GM19452 (cell line): Measurements from ENCODE around the gene PCBP4.

Experiments used
- ATAC-seq: cut with Tn5 transposase; IDR thresholded peaks from one replicate; pipeline ENCODE4 v1.9.1; 2021; ENCODE audit not compliant: unreplicated experiment

PCBP4 gene

DNA sequence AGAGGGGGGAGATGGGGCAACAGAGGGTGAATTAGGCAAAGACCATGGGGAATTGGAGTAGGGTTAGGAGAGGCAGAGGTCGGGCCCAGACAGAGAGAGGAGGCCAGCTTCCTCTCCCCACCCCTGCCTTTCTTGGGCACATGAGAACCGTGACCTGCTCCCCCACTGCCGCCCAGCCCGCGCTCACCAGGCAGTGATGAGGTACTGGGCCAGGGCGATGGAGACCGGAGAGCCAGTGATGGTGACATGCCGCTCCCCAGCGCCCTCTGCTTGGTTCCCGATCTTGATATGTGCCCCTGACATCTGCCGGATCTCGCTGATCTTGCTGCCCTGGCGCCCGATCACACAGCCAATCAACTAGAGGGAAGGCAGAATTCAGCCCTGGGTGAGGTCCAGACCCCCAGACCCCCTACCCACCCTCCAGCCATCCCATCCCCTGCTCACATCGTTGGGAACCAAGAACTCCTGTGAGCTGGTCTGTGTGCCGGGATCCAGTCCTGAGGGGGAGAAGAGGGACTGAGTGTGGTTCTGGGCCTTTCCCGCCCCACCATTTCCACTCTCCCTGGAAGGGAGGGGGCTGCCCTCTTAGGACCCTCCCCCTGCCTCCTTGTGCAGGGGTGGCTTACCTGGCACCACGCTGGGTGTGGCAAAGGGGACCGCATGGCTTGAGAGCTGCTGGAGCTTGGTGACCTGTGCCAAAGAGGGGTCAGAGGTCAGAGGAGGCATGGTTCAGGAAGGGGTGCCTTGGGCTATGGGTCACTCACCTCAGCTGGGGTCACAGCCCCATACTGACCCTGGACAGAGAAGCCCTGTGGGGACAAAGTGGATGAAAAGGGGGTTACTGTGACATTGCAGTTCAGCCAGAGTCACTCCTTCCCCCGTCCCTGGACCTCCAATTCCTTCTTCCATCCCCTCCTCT lies 8.4 kb downstream of the PCBP4 start:
- ATAC-seq = no peak

- ATAC-seq = no peak
These were observed 9.6 kb downstream of the PCBP4 start for GRCh38 chr3:51957520-51958205.

GRCh38 chr3:51955893-51956770 lies 11.1 kb downstream of the PCBP4 start:
- no peak for ATAC-seq

- no peak for ATAC-seq
These were observed 11.9 kb downstream of the PCBP4 start, which contains the start of gene GPR62 for GRCh38 chr3:51955175-51955892. TSS of gene GPR62 (plus strand) at chr3:51955381. CDS start at chr3:51955653, 272 bp downstream.

- ATAC-seq = no peak
These were observed 12.5 kb downstream of the PCBP4 start for GRCh38 chr3:51954713-51955112.

GRCh38 chr3:51954105-51954504 lies 13.1 kb downstream of the PCBP4 start:
- ATAC-seq = no peak

- ATAC-seq = no peak
These were observed 13.8 kb downstream of the PCBP4 start for GRCh38 chr3:51953445-51953844.

DNA sequence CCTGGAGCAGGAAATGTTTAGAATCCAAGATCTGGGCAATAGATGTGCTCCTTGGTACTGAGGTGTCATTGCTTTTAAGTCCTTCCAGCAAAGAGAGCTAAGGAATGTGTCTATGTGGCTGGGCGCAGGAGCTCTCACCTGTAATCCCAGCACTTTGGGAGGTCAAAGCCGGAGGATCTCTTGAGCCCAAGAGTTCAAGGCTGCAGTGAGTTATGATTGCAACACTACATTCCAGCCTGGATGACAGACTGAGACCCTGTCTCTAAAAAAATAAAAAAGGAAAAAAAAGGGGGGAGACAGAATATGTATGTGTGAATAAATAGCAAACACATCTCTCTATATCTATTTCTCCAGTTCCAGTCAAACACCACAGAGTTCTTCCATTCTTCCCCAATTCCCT lies 16.4 kb downstream of the PCBP4 start:
- ATAC-seq = no peak

DNA sequence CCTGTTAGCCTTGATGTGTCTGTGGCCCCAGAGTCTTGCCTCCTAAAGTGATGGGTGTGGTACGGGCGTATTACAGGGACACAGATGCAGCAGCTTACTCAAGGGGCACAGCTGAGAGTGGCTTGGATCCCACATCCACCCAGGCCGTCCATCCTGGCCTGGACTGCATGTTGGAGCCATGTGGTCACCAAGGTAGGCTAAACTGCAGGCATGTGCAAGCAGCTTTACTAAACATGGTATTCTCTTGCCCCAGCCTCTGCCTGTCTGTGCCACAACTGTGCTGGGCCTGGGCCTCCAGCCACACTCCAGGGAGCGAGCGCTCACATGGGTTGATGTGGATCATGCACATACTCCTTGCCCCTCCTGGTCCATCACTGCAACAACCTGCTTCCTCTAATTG lies 18.1 kb downstream of the PCBP4 start:
- ATAC-seq = no peak

GRCh38 chr3:51948016-51948580 lies 19.2 kb downstream of the PCBP4 start:
- no peak for ATAC-seq

DNA sequence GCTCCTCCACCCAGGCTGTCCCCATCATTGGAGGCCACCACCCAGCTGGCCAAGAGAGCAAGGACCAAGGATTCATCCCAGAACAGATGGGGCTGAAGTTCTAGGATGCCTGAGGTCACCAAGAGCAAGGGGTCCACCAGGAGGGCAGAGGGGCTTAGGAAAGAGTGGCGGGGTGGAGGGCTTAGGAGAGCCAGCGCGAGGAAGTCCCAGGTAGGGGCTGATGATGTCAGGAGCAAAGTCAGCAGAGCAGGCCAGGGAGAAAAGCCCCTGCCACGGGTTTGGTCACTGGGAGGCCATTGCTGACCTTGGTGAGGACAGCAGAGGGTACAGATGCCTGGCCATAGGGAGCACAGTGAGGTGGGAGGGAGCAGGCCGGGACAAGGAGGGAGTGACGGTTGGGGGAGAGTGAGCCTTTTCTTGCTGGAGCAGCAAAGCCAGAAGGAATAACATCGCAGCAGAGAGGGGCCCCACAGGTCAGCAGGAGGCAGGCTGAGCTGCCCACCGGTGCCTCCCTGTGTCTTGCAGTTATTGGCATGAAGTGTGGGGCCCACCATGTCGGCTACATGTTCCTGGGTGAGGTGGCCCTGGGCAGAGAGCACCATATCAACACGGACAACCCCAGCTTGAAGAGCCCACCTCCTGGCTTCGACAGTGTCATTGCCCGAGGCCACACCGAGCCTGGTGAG lies 19.9 kb downstream of the PCBP4 start:
- ATAC-seq = no peak

GRCh38 chr3:51946796-51947195 lies 20.5 kb downstream of the PCBP4 start:
- ATAC-seq = no peak

DNA sequence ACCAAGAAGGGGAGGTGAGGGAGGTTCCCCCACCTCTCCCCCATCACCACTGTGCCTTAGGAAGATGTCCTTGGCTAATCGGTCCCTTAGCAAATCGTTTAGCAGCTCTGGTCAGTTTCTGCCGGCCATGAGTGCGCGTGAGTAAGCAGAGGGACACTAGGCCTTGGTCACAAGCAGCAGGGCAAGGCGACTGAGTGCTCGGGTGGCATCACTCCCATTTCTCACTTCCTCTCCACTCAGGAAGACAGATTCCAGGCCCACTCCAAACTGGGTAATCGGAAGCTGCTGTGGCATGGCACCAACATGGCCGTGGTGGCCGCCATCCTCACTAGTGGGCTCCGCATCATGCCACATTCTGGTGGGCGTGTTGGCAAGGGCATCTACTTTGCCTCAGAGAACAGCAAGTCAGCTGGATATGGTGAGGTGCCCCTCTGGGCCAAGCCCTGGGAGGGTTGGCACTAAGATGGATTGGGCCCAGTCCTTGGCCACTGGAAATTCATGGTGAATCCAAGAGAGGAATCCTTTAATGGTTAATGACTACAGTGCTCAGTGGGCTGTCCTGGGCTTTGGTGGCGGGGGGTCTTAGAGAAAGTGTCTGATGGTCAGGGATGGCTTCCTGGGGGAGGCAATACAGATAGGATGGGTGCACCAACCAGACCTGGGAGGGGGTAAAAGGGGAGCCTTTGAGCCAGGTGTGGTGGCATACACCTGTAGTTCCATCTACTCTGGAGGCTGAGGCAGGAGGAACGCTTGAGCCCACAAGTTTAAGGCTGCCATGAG lies 21.1 kb downstream of the PCBP4 start:
- no peak for ATAC-seq

- ATAC-seq = no peak
These were observed 22.0 kb downstream of the PCBP4 start for GRCh38 chr3:51945031-51945840.

DNA sequence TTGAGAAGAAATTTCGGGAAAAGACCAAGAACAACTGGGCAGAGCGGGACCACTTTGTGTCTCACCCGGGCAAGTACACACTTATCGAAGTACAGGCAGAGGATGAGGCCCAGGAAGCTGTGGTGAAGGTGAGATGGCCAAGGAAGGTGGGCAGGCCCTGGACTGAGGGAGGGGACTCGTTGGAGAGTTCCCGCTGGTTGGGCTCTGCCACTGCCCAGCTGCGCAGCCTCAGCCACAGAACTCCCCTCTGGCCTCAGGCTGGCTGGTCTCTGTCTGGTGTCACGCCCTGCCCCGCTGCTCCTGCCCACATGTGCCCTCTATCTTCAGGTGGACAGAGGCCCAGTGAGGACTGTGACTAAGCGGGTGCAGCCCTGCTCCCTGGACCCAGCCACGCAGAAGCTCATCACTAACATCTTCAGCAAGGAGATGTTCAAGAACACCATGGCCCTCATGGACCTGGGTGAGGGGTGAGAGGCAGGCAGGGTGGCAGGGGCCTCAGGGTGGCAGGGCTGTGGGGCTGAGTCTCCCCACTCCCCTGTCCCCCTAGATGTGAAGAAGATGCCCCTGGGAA lies 22.7 kb downstream of the PCBP4 start:
- ATAC-seq = no peak

DNA sequence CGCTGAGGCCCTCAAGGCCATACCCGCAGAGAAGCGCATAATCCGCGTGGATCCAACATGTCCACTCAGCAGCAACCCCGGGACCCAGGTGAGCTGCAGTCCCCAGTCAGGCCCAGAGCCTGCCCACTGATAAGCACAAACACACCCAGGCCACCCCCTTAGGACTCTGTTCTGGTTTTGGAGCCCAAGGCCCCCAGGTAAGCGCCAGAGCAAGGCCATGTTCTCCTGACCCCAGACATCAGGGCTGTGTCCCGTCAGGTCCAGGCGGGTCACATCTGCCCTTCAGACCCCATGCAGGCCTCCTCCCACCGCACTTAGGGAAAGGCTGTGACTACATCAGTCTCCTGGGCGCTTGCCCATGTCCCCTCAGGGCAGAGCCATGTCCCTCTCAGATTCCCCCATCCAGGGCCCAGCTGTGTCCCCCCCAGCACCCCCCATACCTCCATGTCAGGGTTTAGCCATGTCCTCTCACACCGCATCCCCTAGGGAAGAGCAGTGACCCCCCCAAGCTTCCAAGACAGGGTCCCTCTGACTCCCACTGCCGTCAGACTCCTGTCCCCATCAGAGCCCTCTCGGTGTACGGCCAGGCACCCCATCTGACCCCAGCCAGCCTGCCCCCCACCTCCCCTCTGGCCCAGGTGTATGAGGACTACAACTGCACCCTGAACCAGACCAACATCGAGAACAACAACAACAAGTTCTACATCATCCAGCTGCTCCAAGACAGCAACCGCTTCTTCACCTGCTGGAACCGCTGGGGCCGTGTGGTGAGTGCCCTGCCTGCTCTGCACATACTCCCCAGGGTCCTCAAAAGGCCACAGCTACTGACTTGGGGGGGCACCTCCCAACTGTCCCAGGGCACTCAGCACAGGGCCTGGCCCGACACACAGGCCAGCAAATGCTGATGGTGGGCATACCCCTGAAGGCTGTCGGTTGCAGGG lies 23.5 kb downstream of the PCBP4 start:
- no peak for ATAC-seq
